ENCODE results near the gene COL25A1. TPM values are rescaled to one million over a fixed set of nuclear protein-coding genes. Genes with fewer than 3 reads are reported as not detected.

COL25A1 gene
- total RNA-seq, 6 donors from 2014 or later = 0.15 to 0.79 (median 0.27) TPM; not detected in 2

GRCh38 chr4:108953941-108954340 is 348.5 kb downstream of the COL25A1 start:
- Histone ChIP-seq H3K27me3 (no peaks in the 10 kb centered on the region), H3K36me3 (no peaks in the 10 kb centered on the region), H3K9me3 (no peaks in the 10 kb centered on the region), H3K4me3 (no peak overlapping the region), H3K4me1 (no peaks in the 10 kb centered on the region), H3K27ac (no peak overlapping the region)
- TF ChIP-seq EP300 (IDR thresholded peaks at IDR 0.05) = no peak
- TF ChIP-seq CTCF (IDR thresholded peaks at IDR 0.05) = no peak
- no peak for TF ChIP-seq POLR2A (IDR thresholded peaks at IDR 0.05)
- no peak for TF ChIP-seq POLR2AphosphoS5 (IDR thresholded peaks at IDR 0.05)
- no peak for ATAC-seq (ENCODE audit: low FRiP score in 2 of 2)
- 72 to 80% methylated on average over 4 of the region's 4 CpGs for WGBS, 2 donors
- no peak for DNase-seq

- H3K27me3 ChIP-seq = no peaks in the 10 kb centered on the region
- H3K27ac ChIP-seq = no peak overlapping the region
- no peaks in the 10 kb centered on the region for H3K9me3 ChIP-seq
- DNase-seq (no peak), ATAC-seq (ENCODE audit: low FRiP score in 2 of 2) (no peak)
- H3K4me1 ChIP-seq = no peaks in the 10 kb centered on the region
- TF ChIP-seq CTCF (IDR thresholded peaks at IDR 0.05) (no peak), POLR2AphosphoS5 (IDR thresholded peaks at IDR 0.05) (no peak), POLR2A (IDR thresholded peaks at IDR 0.05) (no peak), EP300 (IDR thresholded peaks at IDR 0.05) (no peak)
- H3K4me3 ChIP-seq = no peak overlapping the region
- 80 to 86% methylated on average over 6 of the region's 6 CpGs for WGBS, 2 donors
- no peaks in the 10 kb centered on the region for H3K36me3 ChIP-seq
Observed at GRCh38 chr4:108950158-108950915, 352.1 kb downstream of the COL25A1 start.

- DNase-seq (no peak), ATAC-seq (ENCODE audit: low FRiP score in 2 of 2) (no peak)
- Histone ChIP-seq H3K4me3 (no peak overlapping the region), H3K9me3 (no peaks in the 10 kb centered on the region), H3K27me3 (no peaks in the 10 kb centered on the region), H3K27ac (no peak overlapping the region), H3K4me1 (no peaks in the 10 kb centered on the region), H3K36me3 (no peaks in the 10 kb centered on the region)
- TF ChIP-seq POLR2A (IDR thresholded peaks at IDR 0.05) (no peak), EP300 (IDR thresholded peaks at IDR 0.05) (no peak), CTCF (IDR thresholded peaks at IDR 0.05) (no peak), POLR2AphosphoS5 (IDR thresholded peaks at IDR 0.05) (no peak)
Observed at GRCh38 chr4:108947526-108947925, 354.9 kb downstream of the COL25A1 start.

- H3K4me1 ChIP-seq = no peaks in the 10 kb centered on the region
- no peak overlapping the region for H3K27ac ChIP-seq
- ATAC-seq (ENCODE audit: low FRiP score in 2 of 2) (no peak), DNase-seq (no peak)
- TF ChIP-seq POLR2A (IDR thresholded peaks at IDR 0.05) (no peak), CTCF (IDR thresholded peaks at IDR 0.05) (no peak), EP300 (IDR thresholded peaks at IDR 0.05) (no peak), POLR2AphosphoS5 (IDR thresholded peaks at IDR 0.05) (no peak)
- WGBS, 2 donors = 95% methylated on average over 2 of the region's 2 CpGs
- no peaks in the 10 kb centered on the region for H3K36me3 ChIP-seq
- no peak overlapping the region for H3K4me3 ChIP-seq
- no peaks in the 10 kb centered on the region for H3K9me3 ChIP-seq
- H3K27me3 ChIP-seq = no peaks in the 10 kb centered on the region
Observed at GRCh38 chr4:108946237-108946636, 356.2 kb downstream of the COL25A1 start.

Measured in upper lobe of left lung (tissue), 6 donors.